RCC 7860 (cell line): ENCODE data around the gene GBF1.

Source experiments
- DNase-seq: peaks from one replicate; pipeline ENCODE4 v3.0.0-alpha.2; 2015; ENCODE audit warnings: low spot score
- FAIRE-seq: peaks from 2 replicates; lab custom pipeline; 2012; peaks lifted over from hg19 to GRCh38; lab: Jason Lieb, UNC

GBF1 gene

GRCh38 chr10:102231357-102232318 lies 13.7 kb upstream of the GBF1 start:
- FAIRE-seq (no peak), DNase-seq (no peak)

GRCh38 chr10:102233997-102234396 lies 11.3 kb upstream of the GBF1 start:
- DNase-seq (no peak), FAIRE-seq (no peak)

GRCh38 chr10:102234888-102235597 lies 10.3 kb upstream of the GBF1 start:
- DNase-seq (no peak), FAIRE-seq (no peak)

- DNase-seq (peak; percentile 70), FAIRE-seq (peak; percentile 80)
Observed at GRCh38 chr10:102235598-102235920, 9.8 kb upstream of the GBF1 start.

- no peak for DNase-seq
- FAIRE-seq, result no peak
Observed at GRCh38 chr10:102236006-102236405, 9.3 kb upstream of the GBF1 start.

- FAIRE-seq, result no peak
Observed at GRCh38 chr10:102237711-102238252, 7.5 kb upstream of the GBF1 start.

GRCh38 chr10:102240467-102241031 lies 4.8 kb upstream of the GBF1 start:
- no peak for FAIRE-seq
- DNase-seq, result no peak

More at GRCh38 chr10:102237711-102238252, 7.5 kb upstream of the GBF1 start:
- DNase-seq, result no peak

GRCh38 chr10:102241032-102241443 lies 4.3 kb upstream of the GBF1 start:
- FAIRE-seq, result no peak

GRCh38 chr10:102241444-102242117 lies 3.8 kb upstream of the GBF1 start, which contains the start of gene PITX3:
TSS of gene PITX3 (minus strand) at chr10:102241512. CDS start at chr10:102232080, 9,432 bp downstream.
- no peak for DNase-seq
- FAIRE-seq, result no peak

More at GRCh38 chr10:102241032-102241443, 4.3 kb upstream of the GBF1 start:
- no peak for DNase-seq

GRCh38 chr10:102242118-102242485 lies 3.2 kb upstream of the GBF1 start:
- DNase-seq (no peak), FAIRE-seq (no peak)

GRCh38 chr10:102243309-102243708 lies 2.0 kb upstream of the GBF1 start:
- DNase-seq, result peak; percentile 21
- FAIRE-seq, result no peak

GRCh38 chr10:102245932-102246251 lies 560 bp downstream of the GBF1 start:
- no peak for FAIRE-seq
- DNase-seq, result no peak

GRCh38 chr10:102246261-102246660 lies 929 bp downstream of the GBF1 start:
- FAIRE-seq, result no peak
- DNase-seq, result no peak

GRCh38 chr10:102247734-102248133 lies 2.4 kb downstream of the GBF1 start:
- FAIRE-seq, result no peak
- no peak for DNase-seq

GRCh38 chr10:102252508-102252907 lies 7.2 kb downstream of the GBF1 start:
- DNase-seq, result peak; percentile 18
- FAIRE-seq, result peak; percentile 24

- no peak for DNase-seq
- no peak for FAIRE-seq
Observed at GRCh38 chr10:102254426-102254825, 9.1 kb downstream of the GBF1 start.

- DNase-seq, result no peak
- no peak for FAIRE-seq
Observed at GRCh38 chr10:102255404-102255803, 10.1 kb downstream of the GBF1 start.

GRCh38 chr10:102261196-102261595 lies 15.9 kb downstream of the GBF1 start:
- no peak for FAIRE-seq

GRCh38 chr10:102261842-102262241 lies 16.5 kb downstream of the GBF1 start:
- FAIRE-seq (no peak), DNase-seq (no peak)

More at GRCh38 chr10:102261196-102261595, 15.9 kb downstream of the GBF1 start:
- DNase-seq, result no peak

- DNase-seq, result no peak
- no peak for FAIRE-seq
Observed at GRCh38 chr10:102262744-102263370, 17.5 kb downstream of the GBF1 start.
